ENCODE measurements around the gene SHISA7.
"Not testable (repeated sequence)": the region's sequence is repeated elsewhere in the genome, so short reads cannot be mapped to it uniquely, and the experiment has no call there.

Gene SHISA7

GRCh38 chr19:55406091-55406825 lies 36.8 kb downstream of the SHISA7 start:
- peak overlapping the region; percentile 98 for H3K27ac ChIP-seq (replicated peaks)
- peak overlapping the region; percentile 91 for H3K4me3 ChIP-seq (replicated peaks; ENCODE audit: insufficient read depth, low read length)
- no peak for DNase-seq (ENCODE audit: low read depth in 1 of 2, low spot score in 1 of 2)
- H3K27me3 ChIP-seq (ENCODE audit: insufficient read depth, poor library complexity, severe bottlenecking) = no peaks in the 10 kb centered on the region
- TF ChIP-seq GABPA (IDR thresholded peaks at IDR 0.05; ENCODE audit: low read depth) (no peak), REST (IDR thresholded peaks at IDR 0.05; ENCODE audit: insufficient replicate concordance, low read depth) (no peak), SPI1 (IDR thresholded peaks at IDR 0.05; ENCODE audit: borderline replicate concordance, low read depth) (no peak), POLR2AphosphoS5 (IDR thresholded peaks at IDR 0.05; ENCODE audit: low read depth) (no peak), CTCF (IDR thresholded peaks at IDR 0.05; ENCODE audit: insufficient read depth, low read length) (no peak)

GRCh38 chr19:55405638-55406037 lies 37.5 kb downstream of the SHISA7 start:
- no peaks in the 10 kb centered on the region for H3K27me3 ChIP-seq (ENCODE audit: insufficient read depth, poor library complexity, severe bottlenecking)
- no peak overlapping the region for H3K27ac ChIP-seq (replicated peaks)
- no peak for TF ChIP-seq REST (IDR thresholded peaks at IDR 0.05; ENCODE audit: insufficient replicate concordance, low read depth)
- no peak for TF ChIP-seq GABPA (IDR thresholded peaks at IDR 0.05; ENCODE audit: low read depth)
- TF ChIP-seq SPI1 (IDR thresholded peaks at IDR 0.05; ENCODE audit: borderline replicate concordance, low read depth) = no peak
- no peak for TF ChIP-seq POLR2AphosphoS5 (IDR thresholded peaks at IDR 0.05; ENCODE audit: low read depth)
- TF ChIP-seq CTCF (IDR thresholded peaks at IDR 0.05; ENCODE audit: insufficient read depth, low read length) = no peak
- DNase-seq (ENCODE audit: low read depth in 1 of 2, low spot score in 1 of 2) = no peak
- peak overlapping the region; percentile 91 for H3K4me3 ChIP-seq (replicated peaks; ENCODE audit: insufficient read depth, low read length)

GRCh38 chr19:55402509-55402908 lies 40.6 kb downstream of the SHISA7 start:
- no peak overlapping the region for H3K4me3 ChIP-seq (replicated peaks; ENCODE audit: insufficient read depth, low read length)
- TF ChIP-seq GABPA (IDR thresholded peaks at IDR 0.05; ENCODE audit: low read depth) (no peak), CTCF (IDR thresholded peaks at IDR 0.05; ENCODE audit: insufficient read depth, low read length) (no peak), REST (IDR thresholded peaks at IDR 0.05; ENCODE audit: insufficient replicate concordance, low read depth) (no peak), SPI1 (IDR thresholded peaks at IDR 0.05; ENCODE audit: borderline replicate concordance, low read depth) (no peak), POLR2AphosphoS5 (IDR thresholded peaks at IDR 0.05; ENCODE audit: low read depth) (no peak)
- no peaks in the 10 kb centered on the region for H3K27me3 ChIP-seq (ENCODE audit: insufficient read depth, poor library complexity, severe bottlenecking)
- no peak overlapping the region for H3K27ac ChIP-seq (replicated peaks)
- no peak for DNase-seq (ENCODE audit: low read depth in 1 of 2, low spot score in 1 of 2)

GRCh38 chr19:55401390-55401789 lies 41.7 kb downstream of the SHISA7 start:
- H3K27ac ChIP-seq (replicated peaks); H3K27me3 ChIP-seq (ENCODE audit: insufficient read depth, poor library complexity, severe bottlenecking); H3K4me3 ChIP-seq (replicated peaks; ENCODE audit: insufficient read depth, low read length); DNase-seq (ENCODE audit: low read depth in 1 of 2, low spot score in 1 of 2): not testable (repeated sequence)
